Mesenteric fat pad (tissue), 1 donor: ENCODE results near the gene MGST3. TPM values are rescaled to one million over a fixed set of nuclear protein-coding genes. Genes with fewer than 3 reads are reported as not detected.
"Not testable (repeated sequence)": the region's sequence is repeated elsewhere in the genome, so short reads cannot be mapped to it uniquely, and the experiment has no call there.

Experiments used
- DNase-seq: peaks from one replicate; pipeline ENCODE4 v3.0.0-alpha.2; 2020; ENCODE audit warnings: low spot score
- total RNA-seq: library from RNA; stranded (reverse); fragmentation: NEBNext Ultra II Directional; extraction: Animal tissue kit (Norgen Biotek cat#: 25700); gene quantifications from one replicate; pipeline ENCODE4 v1.2.1, GENCODE V29; 2021
- donor health status: DM: yes; HTN: yes; CAD: no.

The MGST3 gene
- total RNA-seq, 1 donor from 2014 or later: 418 TPM

- no peak for DNase-seq
These were observed 2.7 kb upstream of the MGST3 start for GRCh38 chr1:165628147-165628822.

GRCh38 chr1:165629151-165629550 lies 1.9 kb upstream of the MGST3 start:
- no peak for DNase-seq

- DNase-seq: no peak
These were observed 996 bp upstream of the MGST3 start for GRCh38 chr1:165629848-165630628.

GRCh38 chr1:165631342-165632151 lies 513 bp downstream of the MGST3 start:
- no peak for DNase-seq

GRCh38 chr1:165632152-165632469 lies 1.1 kb downstream of the MGST3 start:
- DNase-seq: no peak

- no peak for DNase-seq
These were observed 1.5 kb downstream of the MGST3 start for GRCh38 chr1:165632491-165632890.

GRCh38 chr1:165633614-165634013 lies 2.6 kb downstream of the MGST3 start:
- DNase-seq: no peak

GRCh38 chr1:165634154-165634921 lies 3.3 kb downstream of the MGST3 start:
- DNase-seq: no peak

- DNase-seq: no peak
These were observed 4.3 kb downstream of the MGST3 start for GRCh38 chr1:165635329-165635728.

- no peak for DNase-seq
These were observed 4.8 kb downstream of the MGST3 start for GRCh38 chr1:165635823-165636222.

GRCh38 chr1:165637427-165637826 lies 6.4 kb downstream of the MGST3 start:
- DNase-seq: no peak

GRCh38 chr1:165638211-165638610 lies 7.2 kb downstream of the MGST3 start:
- DNase-seq: not testable (repeated sequence)

- no peak for DNase-seq
These were observed 9.0 kb downstream of the MGST3 start for GRCh38 chr1:165639821-165640623.

- no peak for DNase-seq
These were observed 10.4 kb downstream of the MGST3 start for GRCh38 chr1:165641231-165641987.

- no peak for DNase-seq
These were observed 13.2 kb downstream of the MGST3 start for GRCh38 chr1:165644064-165644735.

GRCh38 chr1:165645654-165646366 lies 14.8 kb downstream of the MGST3 start:
- DNase-seq: no peak

- no peak for DNase-seq
These were observed 16.5 kb downstream of the MGST3 start for GRCh38 chr1:165647517-165647916.

GRCh38 chr1:165647970-165648369 lies 16.9 kb downstream of the MGST3 start:
- no peak for DNase-seq
